ENCODE results near the gene TSPYL1. TPM values are rescaled to one million over a fixed set of nuclear protein-coding genes. Genes with fewer than 3 reads are reported as not detected.

The TSPYL1 gene
- total RNA-seq, 4 donors from 2014 or later: 87.6 to 169 (median 123) TPM

- TF ChIP-seq POLR2A (IDR thresholded peaks at IDR 0.05): no peak
- TF ChIP-seq, protein P1, sequence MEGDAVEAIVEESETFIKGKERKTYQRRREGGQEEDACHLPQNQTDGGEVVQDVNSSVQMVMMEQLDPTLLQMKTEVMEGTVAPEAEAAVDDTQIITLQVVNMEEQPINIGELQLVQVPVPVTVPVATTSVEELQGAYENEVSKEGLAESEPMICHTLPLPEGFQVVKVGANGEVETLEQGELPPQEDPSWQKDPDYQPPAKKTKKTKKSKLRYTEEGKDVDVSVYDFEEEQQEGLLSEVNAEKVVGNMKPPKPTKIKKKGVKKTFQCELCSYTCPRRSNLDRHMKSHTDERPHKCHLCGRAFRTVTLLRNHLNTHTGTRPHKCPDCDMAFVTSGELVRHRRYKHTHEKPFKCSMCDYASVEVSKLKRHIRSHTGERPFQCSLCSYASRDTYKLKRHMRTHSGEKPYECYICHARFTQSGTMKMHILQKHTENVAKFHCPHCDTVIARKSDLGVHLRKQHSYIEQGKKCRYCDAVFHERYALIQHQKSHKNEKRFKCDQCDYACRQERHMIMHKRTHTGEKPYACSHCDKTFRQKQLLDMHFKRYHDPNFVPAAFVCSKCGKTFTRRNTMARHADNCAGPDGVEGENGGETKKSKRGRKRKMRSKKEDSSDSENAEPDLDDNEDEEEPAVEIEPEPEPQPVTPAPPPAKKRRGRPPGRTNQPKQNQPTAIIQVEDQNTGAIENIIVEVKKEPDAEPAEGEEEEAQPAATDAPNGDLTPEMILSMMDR (IDR thresholded peaks at IDR 0.05): no peak
- Histone ChIP-seq H3K27me3 (no peaks in the 10 kb centered on the region), H3K4me1 (peaks cover 39 to 41% of the 10 kb centered on the region in 2 donors)
These were observed 25.3 kb downstream of the TSPYL1 start for GRCh38 chr6:116254297-116255056.

GRCh38 chr6:116253505-116254296, 26.0 kb downstream of the TSPYL1 start, which contains the start of gene TSPYL4:
TSPYL4 (minus strand) TSS chr6:116254075; CDS start chr6:116254008, 67 bp downstream.
- Histone ChIP-seq H3K4me1 (peaks cover 41 to 43% of the 10 kb centered on the region in 2 donors), H3K27me3 (no peaks in the 10 kb centered on the region), H3K36me3 (no peaks in the 10 kb centered on the region), H3K4me3 (replicated peaks in 1 of 3) (peak within 1 kb of the TSS; percentile 49 to 98 (median 85)), H3K27ac (peak within 1 kb of the TSS; percentile 83 to 94 (median 88)), H3K9me3 (no peaks in the 10 kb centered on the region)
- intact Hi-C loops (cut with DNase I): no loop called here
- DNase-seq: peak; percentile 95
- TF ChIP-seq, protein P1 (IDR thresholded peaks at IDR 0.05): peak in 1 of 6 experiments; percentile 7
- peak; percentile 75 to 97 for TF ChIP-seq POLR2A (IDR thresholded peaks at IDR 0.05)
- WGBS, 2 donors: 0% methylated on average over 31 to 45 of the region's 53 CpGs

More at GRCh38 chr6:116254297-116255056, 25.3 kb downstream of the TSPYL1 start:
- Histone ChIP-seq H3K4me3 (replicated peaks in 1 of 3) (peak overlapping the region; percentile 2 to 85 (median 49)), H3K36me3 (no peaks in the 10 kb centered on the region), H3K27ac (peak overlapping the region; percentile 83 to 94 (median 88)), H3K9me3 (no peaks in the 10 kb centered on the region)
- WGBS, 2 donors: 14 to 15% methylated on average over 4 of the region's 4 CpGs
- intact Hi-C loops (cut with DNase I): no loop called here
- DNase-seq: no peak

GRCh38 chr6:116253188-116253504, 26.6 kb downstream of the TSPYL1 start:
- intact Hi-C loops (cut with DNase I): no loop called here
- TF ChIP-seq, protein P1 (IDR thresholded peaks at IDR 0.05): no peak
- TF ChIP-seq POLR2A (IDR thresholded peaks at IDR 0.05): no peak
- 29 to 43% methylated on average over 11 of the region's 11 CpGs for whole genome bisulfite sequencing, 2 donors
- peaks cover 43 to 44% of the 10 kb centered on the region in 2 donors for H3K4me1 ChIP-seq
- no peaks in the 10 kb centered on the region for H3K27me3 ChIP-seq
- H3K27ac ChIP-seq: peak overlapping the region in 2 of 3 donors; percentile 88 to 94
- H3K4me3 ChIP-seq (replicated peaks in 1 of 3): peak overlapping the region; percentile 49 to 98 (median 85)
- no peaks in the 10 kb centered on the region for H3K36me3 ChIP-seq
- no peak for DNase-seq
- H3K9me3 ChIP-seq: no peaks in the 10 kb centered on the region

- no peaks in the 10 kb centered on the region for H3K27me3 ChIP-seq
- H3K36me3 ChIP-seq: no peaks in the 10 kb centered on the region
- no peak overlapping the region for H3K4me3 ChIP-seq (replicated peaks in 1 of 3)
- H3K4me1 ChIP-seq: peaks cover 43 to 44% of the 10 kb centered on the region in 2 donors
- no peak for DNase-seq
- no peak for TF ChIP-seq POLR2A (IDR thresholded peaks at IDR 0.05)
- TF ChIP-seq, protein P1 (IDR thresholded peaks at IDR 0.05): no peak
- intact Hi-C loops (cut with DNase I): no loop called here
- peak overlapping the region in 1 of 3 donors; percentile 16 for H3K27ac ChIP-seq
- WGBS, 2 donors: 74 to 80% methylated on average over 6 of the region's 6 CpGs
- no peaks in the 10 kb centered on the region for H3K9me3 ChIP-seq
These were observed 28.0 kb downstream of the TSPYL1 start for GRCh38 chr6:116251568-116252384.

Measured in thyroid gland (tissue), 4 donors.